GM11168 (cell line): ENCODE results near the gene LMX1B.

Experiments
- in situ Hi-C: fragments of 300-500 bp; cut with MboI; formaldehyde crosslinking; loops from one replicate; pipeline ENCODE4 v1.12.0; 2022; ENCODE audit warnings: low sequenced_read_pairs; ENCODE audit not compliant: unreplicated experiment

The LMX1B gene

DNA sequence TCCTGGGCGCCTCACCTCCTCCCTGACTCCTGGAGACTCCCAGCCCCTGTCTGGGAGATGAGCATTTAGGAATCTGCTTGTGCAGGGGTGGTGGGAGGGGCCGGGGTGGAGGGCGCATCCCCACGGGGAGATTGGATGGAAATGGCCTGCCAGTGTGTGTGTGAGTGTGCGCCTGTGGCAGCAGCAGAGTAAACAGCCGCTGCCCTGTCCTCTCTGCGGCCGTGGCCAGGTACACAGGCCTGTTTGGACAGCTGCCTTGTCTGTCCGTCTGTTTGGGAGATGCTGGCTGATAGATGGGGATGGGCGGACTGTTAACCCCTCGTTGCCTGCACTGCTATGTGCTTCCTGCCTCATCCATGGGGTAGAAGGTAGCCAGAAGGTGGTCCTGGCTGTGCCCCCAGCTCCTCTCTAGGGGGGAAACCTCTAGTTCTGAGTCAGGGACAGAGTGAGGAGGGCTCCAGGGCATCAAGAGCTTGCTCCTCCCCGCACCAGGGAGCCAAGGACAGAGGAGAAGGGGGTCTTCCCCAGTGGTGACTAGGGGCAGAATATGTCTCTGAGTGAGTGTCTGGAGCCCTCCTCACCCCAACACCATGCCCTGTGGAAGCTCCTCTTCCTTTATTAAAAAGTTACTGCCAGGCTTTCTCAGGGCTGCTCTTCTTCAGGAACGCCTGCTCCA, 60.1 kb downstream of the LMX1B start:
- in situ Hi-C loops = no loop called here

DNA sequence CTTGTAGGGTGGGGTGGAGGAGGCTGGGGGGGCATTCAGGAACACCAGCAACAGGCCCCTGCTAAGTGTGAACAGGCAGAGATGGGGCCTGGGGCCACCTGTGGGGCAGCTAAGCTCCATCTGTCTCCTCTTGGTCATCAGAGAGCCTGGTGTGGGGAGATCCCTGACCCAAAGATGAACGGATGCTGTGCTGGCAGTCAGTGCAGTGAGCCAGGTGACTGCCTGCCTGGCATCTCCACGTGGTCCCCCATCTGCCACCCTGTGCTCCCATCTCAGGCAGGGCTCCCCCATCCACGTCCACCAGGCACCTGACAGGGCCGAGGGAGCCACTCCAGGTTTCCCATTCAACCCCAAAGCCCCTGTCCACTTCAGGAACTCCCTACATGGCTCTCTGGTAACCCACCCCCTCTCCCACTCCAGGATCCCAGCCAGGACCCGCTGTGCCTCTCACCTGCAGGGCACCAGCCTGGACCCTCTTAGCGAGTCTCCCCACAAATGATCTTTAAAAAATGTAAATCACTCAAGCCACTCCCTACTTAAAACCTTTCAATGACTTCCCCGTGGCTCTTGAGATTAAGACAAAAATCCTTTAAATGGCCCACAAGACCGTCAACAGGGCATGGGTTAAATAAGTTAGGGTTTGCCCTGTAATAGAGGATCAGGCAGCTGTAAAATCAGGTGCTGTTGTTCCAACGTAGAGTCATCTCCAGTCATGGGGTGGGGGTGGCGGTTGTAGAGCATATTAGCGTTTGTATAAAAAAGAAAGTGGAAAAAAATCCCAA, 60.8 kb downstream of the LMX1B start:
- in situ Hi-C loops = no loop called here

DNA sequence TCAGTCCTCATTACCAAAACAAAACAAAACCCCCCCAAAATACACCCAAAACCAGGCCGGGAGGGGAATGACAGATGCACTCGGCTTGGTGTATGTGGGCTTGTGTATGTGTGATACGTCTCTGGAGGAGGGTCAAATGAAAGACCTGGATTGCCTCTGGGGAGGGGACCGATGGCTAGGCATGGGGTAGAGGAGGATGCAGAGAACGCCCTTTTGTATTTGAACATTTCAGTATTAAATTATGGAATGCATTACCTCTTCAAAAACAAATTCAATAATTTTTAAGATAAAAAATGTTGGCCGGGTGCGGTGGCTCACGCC, 61.4 kb downstream of the LMX1B start:
- in situ Hi-C loops = no loop called here

DNA sequence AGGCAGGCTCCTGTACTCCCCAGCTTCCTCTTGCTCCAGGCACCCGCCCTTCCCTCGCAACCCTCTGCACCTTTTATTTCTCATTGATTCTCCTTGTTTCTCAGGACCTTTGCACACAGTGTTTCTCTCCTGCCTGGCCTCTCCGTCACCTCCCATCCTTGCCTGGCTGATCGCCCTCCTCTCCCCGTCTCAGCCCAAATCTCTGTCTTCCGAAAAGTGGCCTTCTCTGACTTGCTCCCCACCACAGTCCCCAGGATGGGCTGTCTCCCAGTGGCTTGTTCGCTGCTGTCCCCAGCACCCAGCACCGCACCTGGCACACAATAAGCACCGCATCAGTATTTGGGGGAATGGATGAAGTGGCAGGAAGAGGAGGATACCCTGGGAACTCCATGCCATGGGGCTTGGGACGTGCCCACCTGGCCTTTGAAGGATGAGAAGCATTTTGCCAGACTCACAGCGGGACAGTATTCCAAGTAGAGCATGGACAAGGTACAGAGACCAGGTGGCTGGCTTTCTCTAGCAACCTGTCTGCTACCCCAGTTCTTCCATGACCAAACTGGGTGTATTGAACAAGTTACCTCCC, 62.5 kb downstream of the LMX1B start:
- in situ Hi-C loops = no loop called here

DNA sequence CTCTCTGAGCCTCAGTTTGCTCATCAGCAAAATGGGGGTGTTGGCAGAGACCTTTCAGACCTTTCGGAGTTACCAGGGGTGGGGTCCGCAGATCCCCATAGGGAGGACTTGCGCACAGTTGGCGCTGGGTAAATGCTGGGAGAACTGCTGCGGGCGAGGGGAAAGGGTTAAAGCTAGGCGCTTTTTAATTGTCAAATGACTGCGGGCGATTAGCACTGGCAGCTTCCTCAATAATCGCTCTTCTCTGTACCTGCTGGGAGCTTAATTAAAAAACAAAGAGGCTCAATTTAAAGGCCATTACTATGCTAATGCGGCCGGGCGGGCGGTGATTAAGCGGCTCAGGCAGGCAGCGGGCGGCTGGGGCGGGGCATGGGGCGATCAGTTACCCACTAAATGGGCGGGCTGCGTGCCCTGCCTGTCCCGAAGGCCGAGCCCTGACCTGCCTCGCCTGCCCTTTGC, 63.0 kb downstream of the LMX1B start:
- in situ Hi-C loops = no loop called here

DNA sequence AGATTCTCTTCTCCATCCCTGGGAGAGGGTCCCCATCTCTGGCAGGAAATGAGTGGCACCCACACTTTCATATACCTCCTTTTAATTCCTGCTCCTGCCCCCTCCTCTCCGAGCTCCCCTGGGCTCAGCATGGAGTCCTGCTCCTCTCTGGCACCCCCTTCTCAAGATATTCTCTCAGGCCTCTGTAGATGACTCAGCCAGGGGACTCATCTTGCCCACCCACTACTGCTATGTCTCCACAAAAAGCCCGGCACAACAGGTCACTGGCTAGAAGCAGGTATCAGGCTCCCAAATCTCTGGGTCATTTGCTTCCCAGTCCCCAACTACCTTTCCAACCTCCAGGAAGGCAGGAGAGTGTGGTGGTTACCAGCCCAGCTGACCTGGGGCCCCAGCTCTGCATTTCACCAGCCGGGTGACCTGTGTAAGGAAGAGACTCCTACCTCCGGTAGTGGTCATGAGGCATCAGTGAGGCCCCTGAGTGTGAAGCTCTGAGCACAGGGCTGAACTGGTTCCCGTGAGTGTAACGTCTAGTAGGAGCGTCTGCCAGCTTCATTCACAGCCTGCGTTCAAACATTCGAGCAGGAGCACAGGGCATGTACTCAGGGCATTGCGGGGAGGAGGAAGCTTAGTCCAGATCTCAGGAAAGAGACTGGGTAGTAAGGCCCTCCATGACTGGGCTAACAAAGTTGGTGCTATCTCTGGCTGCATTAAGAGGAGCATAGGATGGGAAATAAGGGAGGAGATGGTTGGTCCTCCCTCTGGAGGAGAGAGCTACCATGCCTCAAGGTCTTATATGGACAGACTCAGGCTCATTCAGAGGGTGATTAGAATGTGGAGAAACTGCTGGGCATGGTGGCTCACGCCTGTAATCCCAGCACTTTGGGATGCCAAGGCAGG, 63.7 kb downstream of the LMX1B start:
- in situ Hi-C loops = no loop called here

DNA sequence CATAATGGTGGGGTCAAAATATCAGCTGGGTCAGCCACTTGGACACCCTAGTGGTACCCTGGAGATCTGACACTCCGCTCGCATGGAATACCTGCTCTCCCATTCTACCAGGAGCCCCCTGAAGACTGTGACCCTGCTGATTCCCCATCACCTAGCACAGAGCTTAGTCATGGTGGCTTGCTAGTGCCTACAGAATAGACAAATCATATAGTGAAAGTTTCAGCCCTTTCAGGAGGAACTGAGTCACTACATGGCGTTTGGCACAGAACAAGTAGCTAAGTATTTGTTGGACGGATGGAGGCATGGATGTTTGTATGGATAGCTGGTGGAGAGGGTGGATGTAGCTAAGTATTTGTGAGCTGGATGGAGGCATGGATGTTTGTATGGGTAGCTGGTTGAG, 65.3 kb downstream of the LMX1B start:
- in situ Hi-C loops = no loop called here

DNA sequence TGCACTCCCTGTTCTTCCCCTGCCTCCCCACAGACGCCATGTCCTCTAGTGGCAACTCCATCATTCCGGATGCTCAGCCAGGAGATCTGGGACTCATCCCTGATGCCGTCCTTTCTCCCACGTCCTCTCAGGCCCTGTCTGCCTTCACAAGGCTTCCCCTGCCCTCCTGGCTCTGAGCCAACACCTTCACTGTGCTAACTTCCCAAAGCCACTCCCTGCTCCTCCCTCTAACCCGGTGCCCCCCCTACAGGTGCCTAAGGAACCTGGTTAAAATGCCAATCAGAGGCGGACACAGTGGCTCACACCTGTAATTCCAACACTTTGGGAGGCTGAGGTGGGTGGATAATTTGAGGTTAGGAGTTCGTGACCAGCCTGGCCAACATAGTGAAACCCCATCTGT, 67.6 kb downstream of the LMX1B start:
- in situ Hi-C loops = no loop called here

DNA sequence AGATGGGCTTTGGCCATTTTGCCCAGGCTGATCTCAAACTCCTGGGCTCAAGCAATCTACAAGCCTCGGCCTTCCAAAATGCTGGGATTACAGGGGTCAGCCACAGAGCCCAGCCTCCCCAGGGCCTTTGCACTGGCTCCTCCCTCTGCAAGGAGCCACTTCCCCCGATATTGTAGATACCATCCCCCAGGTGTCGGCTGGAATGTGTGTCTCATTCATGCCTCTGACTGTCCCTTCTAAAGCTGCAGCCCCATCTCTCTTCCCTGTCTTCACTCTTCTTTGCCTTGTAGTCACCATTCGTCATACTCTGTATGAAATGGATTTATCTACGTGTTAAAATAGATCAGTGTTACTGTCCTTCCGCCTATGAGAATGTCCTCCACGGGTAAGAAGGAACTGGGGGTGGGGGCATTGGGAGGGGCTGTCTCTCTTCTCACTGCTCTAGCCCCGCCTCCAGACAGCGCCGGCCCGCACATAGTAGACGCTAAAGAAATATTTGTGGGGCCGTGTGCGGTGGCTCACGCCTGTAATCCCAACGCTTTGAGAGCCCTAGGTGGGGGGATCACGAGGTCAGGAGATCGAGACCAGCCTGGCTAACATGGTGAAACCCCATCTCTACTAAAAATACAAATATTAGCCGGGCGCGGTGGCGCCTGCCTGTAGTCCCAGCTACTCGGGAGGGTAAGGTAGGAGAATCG, 68.5 kb downstream of the LMX1B start:
- in situ Hi-C loops = no loop called here

DNA sequence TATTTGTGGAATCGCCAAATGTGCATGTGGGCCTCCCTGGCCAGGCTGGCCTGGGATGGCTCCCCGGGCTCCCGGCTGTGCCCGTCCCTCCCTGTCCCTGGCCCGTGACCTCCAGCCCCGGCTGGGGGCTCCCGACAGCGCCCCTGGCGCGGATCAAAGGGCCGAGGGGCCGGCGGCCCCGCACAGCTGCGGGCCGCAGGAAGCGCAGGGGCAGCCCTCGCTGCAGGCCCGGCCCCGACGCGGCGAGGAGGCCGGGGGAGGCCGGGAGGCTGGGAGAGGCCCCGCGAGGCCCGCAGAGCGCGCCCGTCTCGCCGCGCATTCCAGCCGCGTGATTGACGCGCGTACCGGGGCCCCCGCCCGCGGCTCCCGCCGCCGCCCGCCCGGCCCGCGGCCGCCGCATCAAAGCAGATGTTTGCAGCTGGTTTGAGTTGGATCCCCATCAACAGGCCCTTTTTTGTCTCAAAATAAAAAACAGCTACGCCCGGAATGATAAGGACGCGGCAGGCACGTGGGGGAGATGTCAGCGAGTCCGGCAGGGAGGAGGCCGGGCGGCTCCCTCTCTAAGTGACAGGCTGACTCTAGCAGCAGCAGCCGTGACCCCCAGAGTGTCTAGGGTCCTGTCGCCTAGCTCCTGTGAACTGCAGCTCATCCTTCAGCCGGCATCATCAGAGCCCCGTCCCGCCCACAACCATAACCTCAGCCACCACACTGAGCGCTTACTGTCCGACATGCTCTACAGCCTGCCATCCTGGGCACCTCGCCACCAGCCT, 69.4 kb downstream of the LMX1B start:
- in situ Hi-C loops = no loop called here

DNA sequence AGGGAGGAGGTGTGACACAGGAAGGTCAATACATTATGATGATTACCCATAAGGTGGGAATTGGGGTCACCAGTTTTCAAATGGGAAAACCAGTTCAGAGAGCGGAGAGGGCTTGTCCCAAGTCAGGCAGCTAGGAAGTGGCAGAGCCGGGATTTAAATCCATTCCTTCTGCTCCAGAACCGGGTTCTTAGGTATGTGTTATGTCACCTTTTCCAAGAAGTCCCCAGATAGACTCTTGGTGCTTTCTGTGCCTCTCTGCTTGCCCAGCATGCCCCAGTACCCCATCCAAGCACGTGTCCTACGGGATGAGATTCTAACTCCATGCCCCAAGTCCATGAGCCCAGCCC, 69.9 kb downstream of the LMX1B start:
- in situ Hi-C loops = no loop called here

DNA sequence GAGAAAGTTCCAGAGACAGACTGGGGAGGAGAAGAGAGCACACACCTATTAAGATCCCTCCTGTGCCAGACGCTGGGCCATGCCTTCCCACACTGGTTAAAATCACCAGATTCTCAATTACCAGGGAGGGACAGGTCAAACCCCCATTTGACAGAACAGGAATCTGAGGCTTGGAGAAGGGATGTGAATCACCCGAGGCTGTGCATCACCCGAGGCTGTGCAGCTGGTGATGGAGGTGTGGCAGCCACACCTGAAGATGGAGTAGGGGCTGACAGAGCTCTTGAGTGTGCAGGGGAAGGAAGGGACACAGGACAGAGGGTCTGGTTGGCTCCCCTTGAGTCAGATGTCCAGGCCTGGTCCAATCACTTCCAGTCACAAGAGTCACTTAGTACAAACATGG, 70.6 kb downstream of the LMX1B start:
- in situ Hi-C loops = no loop called here

DNA sequence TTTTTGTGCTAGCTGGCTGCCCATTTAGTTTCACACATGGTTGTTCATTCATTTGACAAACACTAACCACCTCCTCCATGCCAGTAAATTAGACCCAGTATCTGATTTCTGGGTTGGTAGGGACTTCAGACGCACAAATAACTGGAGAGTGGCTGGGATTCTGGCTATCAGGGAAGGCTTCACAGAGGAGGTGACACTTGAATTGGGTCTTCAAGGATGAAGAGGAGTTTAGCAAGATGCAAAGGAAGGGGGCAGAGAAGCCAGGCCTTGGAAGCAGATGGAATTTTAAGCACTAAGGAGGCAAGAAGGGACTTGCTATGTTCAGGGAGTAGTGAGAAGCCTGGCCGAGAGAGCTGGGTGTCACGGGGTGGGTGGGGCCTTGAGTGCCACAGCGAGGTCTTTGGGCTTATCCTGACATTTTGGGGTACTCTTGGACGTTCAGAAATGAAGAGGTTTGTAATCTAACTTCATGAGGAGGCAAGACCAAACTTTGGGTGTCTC, 71.3 kb downstream of the LMX1B start:
- in situ Hi-C loops = no loop called here

DNA sequence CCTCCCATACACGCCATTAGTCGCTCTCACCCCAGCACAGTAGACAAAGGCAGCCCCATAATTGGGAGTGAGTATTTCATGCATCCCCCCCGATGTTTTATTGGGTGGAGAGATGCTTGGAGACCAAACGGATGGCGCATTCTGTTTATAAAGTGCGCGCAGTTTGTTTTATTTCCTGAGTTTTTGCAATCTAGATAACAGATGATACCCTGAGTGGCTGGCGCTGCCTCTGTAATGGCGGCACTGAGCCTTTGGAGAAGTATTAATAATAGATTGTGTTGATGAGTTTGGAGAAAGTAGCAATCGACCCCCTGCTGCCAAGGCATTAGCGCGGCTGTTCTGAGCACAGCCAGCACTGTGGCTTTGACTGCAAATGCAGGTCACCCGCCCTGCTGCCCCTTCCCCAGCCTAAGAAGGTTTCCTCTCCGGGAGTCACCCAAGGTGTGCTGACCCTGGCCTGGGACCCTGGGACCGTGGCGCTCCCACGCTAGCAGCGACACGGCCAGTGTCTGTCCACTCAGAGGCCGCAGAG, 74.3 kb downstream of the LMX1B start:
- in situ Hi-C loops = no loop called here

DNA sequence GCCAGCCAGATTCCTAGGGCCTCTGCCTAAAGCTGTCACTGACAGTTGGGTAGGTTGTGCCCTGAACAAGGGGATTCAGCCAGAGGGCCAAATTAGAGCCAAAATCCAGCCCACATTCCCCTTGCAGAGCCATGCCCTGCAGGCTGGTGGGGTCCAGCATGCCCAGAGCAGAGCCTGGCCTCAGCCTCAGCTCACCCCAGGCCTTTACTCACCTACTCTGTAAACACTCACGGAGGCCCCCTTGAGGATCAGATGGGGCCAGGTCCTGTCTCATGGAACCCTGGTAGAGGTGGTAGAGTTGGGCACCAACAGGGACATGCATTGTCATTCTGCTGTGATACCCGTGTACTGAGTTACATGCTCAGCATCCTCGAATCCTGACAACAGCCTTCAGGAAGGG, 74.9 kb downstream of the LMX1B start:
- in situ Hi-C loops = no loop called here

DNA sequence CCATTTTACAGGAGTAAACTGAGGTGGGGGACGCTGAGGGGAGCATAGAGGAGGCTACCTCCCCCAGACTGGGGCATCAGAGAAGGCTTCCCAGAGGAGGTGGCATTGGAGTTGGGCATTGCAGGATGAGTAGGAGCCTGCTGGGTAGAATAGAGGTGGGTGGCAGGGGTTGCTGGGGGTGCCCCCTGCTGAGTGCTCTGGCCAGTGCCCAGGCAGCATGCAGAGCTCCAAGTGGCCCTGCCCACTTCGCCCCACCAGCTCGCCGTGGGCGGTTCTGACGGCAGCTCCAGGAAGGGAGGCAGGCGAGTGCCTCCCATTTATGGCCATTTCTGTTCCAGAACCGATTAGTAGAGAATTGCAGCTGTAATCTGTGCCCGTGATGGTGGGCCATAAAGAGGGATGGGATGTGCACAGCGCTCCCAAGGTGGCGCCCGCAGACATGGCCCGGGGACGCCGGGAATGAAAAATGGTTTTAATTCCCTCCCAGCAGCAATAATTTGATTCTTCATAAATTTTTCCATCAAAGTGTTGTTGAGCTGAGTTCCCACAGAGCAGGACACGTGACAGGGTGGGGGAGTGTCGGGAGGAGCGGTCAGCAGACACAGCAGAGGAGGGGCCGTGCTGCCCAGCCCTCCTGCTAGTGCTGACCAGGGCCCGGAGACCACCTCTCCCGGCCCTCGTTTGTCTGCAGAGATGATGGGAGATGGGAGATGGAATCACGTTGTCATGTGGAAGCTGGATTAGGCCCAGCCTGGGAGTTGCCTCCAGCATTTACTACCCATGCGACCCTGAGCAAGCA, 75.5 kb downstream of the LMX1B start:
- in situ Hi-C loops = no loop called here

DNA sequence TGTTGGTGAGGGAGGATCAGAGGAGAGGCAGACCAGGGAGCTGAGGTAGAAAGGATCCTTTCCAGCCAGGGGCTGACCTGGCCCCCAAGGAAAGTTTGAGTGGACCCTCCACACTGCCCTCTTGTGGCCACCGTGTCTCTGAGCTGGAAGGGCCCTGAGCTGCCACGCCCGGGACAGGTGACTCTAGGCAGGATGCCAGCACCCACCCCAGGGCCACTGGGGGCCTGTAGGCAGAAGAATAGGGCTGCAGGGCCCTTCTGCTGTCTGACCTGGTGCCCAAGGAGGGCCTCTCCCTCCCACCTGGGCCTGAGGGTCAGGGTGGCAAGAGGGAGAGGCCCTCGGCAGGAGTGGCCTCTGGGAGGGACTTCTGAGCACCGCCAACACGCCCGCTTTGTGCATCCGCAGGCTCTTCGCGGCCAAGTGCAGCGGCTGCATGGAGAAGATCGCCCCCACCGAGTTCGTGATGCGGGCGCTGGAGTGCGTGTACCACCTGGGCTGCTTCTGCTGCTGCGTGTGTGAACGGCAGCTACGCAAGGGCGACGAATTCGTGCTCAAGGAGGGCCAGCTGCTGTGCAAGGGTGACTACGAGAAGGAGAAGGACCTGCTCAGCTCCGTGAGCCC, 76.8 kb downstream of the LMX1B start:
- in situ Hi-C loops = no loop called here
